ENCODE results near the gene NEMP1.

DNA sequence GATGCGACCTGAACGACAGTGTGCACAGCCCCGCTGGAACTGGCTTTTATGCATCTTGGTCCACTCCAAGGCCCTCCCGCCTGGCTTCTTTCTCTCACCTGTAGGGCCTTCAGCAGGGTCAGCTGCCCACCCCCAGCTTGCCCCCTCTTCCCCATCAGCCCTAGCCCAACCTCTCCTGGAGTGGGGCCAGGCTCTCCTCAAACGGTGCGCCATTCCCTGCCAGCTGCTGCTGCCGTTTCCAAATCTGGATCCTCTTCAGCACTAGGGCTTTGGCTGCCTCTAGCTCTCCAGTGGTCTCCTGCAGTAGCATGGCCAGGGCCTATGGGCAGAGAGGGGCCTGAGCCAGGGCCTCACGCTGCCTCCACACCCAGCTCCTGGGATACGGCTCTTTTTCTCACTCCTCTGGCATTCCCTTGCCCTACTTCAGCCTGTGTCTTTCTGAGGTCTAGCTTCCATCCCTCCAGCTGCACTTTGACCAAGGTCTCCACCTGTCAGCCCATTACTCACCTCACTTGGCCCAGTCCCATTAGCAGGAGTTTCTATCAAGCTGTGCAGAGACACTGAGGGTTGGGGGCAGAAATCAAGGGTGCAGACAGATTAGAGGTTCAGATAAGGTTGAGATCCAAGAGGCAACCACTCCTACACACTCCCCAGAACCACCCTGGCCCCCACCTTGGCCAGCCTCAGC is 27.6 kb upstream of the NEMP1 start:
- TF ChIP-seq, protein P1, sequence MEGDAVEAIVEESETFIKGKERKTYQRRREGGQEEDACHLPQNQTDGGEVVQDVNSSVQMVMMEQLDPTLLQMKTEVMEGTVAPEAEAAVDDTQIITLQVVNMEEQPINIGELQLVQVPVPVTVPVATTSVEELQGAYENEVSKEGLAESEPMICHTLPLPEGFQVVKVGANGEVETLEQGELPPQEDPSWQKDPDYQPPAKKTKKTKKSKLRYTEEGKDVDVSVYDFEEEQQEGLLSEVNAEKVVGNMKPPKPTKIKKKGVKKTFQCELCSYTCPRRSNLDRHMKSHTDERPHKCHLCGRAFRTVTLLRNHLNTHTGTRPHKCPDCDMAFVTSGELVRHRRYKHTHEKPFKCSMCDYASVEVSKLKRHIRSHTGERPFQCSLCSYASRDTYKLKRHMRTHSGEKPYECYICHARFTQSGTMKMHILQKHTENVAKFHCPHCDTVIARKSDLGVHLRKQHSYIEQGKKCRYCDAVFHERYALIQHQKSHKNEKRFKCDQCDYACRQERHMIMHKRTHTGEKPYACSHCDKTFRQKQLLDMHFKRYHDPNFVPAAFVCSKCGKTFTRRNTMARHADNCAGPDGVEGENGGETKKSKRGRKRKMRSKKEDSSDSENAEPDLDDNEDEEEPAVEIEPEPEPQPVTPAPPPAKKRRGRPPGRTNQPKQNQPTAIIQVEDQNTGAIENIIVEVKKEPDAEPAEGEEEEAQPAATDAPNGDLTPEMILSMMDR (IDR thresholded peaks at IDR 0.05; ENCODE audit: insufficient read depth, low read length) = no peak
- no peak for TF ChIP-seq POLR2AphosphoS5 (IDR thresholded peaks at IDR 0.05; ENCODE audit: low read depth)
- TF ChIP-seq, protein P2, sequence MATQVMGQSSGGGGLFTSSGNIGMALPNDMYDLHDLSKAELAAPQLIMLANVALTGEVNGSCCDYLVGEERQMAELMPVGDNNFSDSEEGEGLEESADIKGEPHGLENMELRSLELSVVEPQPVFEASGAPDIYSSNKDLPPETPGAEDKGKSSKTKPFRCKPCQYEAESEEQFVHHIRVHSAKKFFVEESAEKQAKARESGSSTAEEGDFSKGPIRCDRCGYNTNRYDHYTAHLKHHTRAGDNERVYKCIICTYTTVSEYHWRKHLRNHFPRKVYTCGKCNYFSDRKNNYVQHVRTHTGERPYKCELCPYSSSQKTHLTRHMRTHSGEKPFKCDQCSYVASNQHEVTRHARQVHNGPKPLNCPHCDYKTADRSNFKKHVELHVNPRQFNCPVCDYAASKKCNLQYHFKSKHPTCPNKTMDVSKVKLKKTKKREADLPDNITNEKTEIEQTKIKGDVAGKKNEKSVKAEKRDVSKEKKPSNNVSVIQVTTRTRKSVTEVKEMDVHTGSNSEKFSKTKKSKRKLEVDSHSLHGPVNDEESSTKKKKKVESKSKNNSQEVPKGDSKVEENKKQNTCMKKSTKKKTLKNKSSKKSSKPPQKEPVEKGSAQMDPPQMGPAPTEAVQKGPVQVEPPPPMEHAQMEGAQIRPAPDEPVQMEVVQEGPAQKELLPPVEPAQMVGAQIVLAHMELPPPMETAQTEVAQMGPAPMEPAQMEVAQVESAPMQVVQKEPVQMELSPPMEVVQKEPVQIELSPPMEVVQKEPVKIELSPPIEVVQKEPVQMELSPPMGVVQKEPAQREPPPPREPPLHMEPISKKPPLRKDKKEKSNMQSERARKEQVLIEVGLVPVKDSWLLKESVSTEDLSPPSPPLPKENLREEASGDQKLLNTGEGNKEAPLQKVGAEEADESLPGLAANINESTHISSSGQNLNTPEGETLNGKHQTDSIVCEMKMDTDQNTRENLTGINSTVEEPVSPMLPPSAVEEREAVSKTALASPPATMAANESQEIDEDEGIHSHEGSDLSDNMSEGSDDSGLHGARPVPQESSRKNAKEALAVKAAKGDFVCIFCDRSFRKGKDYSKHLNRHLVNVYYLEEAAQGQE (IDR thresholded peaks at IDR 0.05; ENCODE audit: insufficient replicate concordance, low read depth) = no peak
- TF ChIP-seq GABPA (IDR thresholded peaks at IDR 0.05; ENCODE audit: low read depth) = no peak
- TF ChIP-seq SPI1 (IDR thresholded peaks at IDR 0.05; ENCODE audit: borderline replicate concordance, low read depth) = no peak

Measured in HL-60 (cell line).